ENCODE measurements around the gene TNFRSF14.

Gene TNFRSF14

GRCh38 chr1:2554621-2555387, 1.4 kb upstream of the TNFRSF14 start:
- Histone ChIP-seq H3K4me1 (ENCODE audit: control insufficient read depth, insufficient read depth, low read length) (peaks cover 37% of the 10 kb centered on the region), H3K9ac (ENCODE audit: low read length in 2 of 2) (no peak overlapping the region), H3K4me3 (ENCODE audit: low read length in 2 of 2) (no peak overlapping the region), H3K9me3 (ENCODE audit: control insufficient read depth in 2 of 2, low read length in 2 of 2) (no peaks in the 10 kb centered on the region), H3K27me3 (ENCODE audit: control insufficient read depth in 1 of 2, insufficient read depth in 2 of 2, low read length in 2 of 2) (no peaks in the 10 kb centered on the region), H3K36me3 (ENCODE audit: control insufficient read depth in 2 of 2, insufficient read depth in 2 of 2, low read length in 2 of 2) (peaks cover 0 to 2% of the 10 kb centered on the region in 2 donors), H3K27ac (ENCODE audit: low read length) (no peak overlapping the region)

GRCh38 chr1:2555634-2556276, 416 bp upstream of the TNFRSF14 start:
- H3K4me3 ChIP-seq (ENCODE audit: low read length in 2 of 2): peak overlapping the region; percentile 82 to 90
- H3K27me3 ChIP-seq (ENCODE audit: control insufficient read depth in 1 of 2, insufficient read depth in 2 of 2, low read length in 2 of 2): no peaks in the 10 kb centered on the region
- H3K27ac ChIP-seq (ENCODE audit: low read length): peak overlapping the region; percentile 81
- H3K9me3 ChIP-seq (ENCODE audit: control insufficient read depth in 2 of 2, low read length in 2 of 2): no peaks in the 10 kb centered on the region
- peaks cover 0 to 4% of the 10 kb centered on the region in 2 donors for H3K36me3 ChIP-seq (ENCODE audit: control insufficient read depth in 2 of 2, insufficient read depth in 2 of 2, low read length in 2 of 2)
- peaks cover 37% of the 10 kb centered on the region for H3K4me1 ChIP-seq (ENCODE audit: control insufficient read depth, insufficient read depth, low read length)
- peak overlapping the region; percentile 75 to 90 for H3K9ac ChIP-seq (ENCODE audit: low read length in 2 of 2)

- peak overlapping the region; percentile 81 for H3K27ac ChIP-seq (ENCODE audit: low read length)
- peaks cover 0 to 7% of the 10 kb centered on the region in 2 donors for H3K36me3 ChIP-seq (ENCODE audit: control insufficient read depth in 2 of 2, insufficient read depth in 2 of 2, low read length in 2 of 2)
- peak overlapping the region; percentile 82 to 90 for H3K4me3 ChIP-seq (ENCODE audit: low read length in 2 of 2)
- peak overlapping the region; percentile 75 to 90 for H3K9ac ChIP-seq (ENCODE audit: low read length in 2 of 2)
- H3K4me1 ChIP-seq (ENCODE audit: control insufficient read depth, insufficient read depth, low read length): peaks cover 37% of the 10 kb centered on the region
- no peaks in the 10 kb centered on the region for H3K27me3 ChIP-seq (ENCODE audit: control insufficient read depth in 1 of 2, insufficient read depth in 2 of 2, low read length in 2 of 2)
- no peaks in the 10 kb centered on the region for H3K9me3 ChIP-seq (ENCODE audit: control insufficient read depth in 2 of 2, low read length in 2 of 2)
Measured at GRCh38 chr1:2556678-2557481, 709 bp downstream of the TNFRSF14 start.

- Histone ChIP-seq H3K4me3 (ENCODE audit: low read length in 2 of 2) (peak overlapping the region in 1 of 2 donors; percentile 90), H3K36me3 (ENCODE audit: control insufficient read depth in 2 of 2, insufficient read depth in 2 of 2, low read length in 2 of 2) (peaks cover 0 to 7% of the 10 kb centered on the region in 2 donors), H3K9me3 (ENCODE audit: control insufficient read depth in 2 of 2, low read length in 2 of 2) (no peaks in the 10 kb centered on the region), H3K27ac (ENCODE audit: low read length) (no peak overlapping the region), H3K27me3 (ENCODE audit: control insufficient read depth in 1 of 2, insufficient read depth in 2 of 2, low read length in 2 of 2) (no peaks in the 10 kb centered on the region), H3K9ac (ENCODE audit: low read length in 2 of 2) (peak overlapping the region; percentile 75 to 90), H3K4me1 (ENCODE audit: control insufficient read depth, insufficient read depth, low read length) (peaks cover 37% of the 10 kb centered on the region)
Measured at GRCh38 chr1:2557482-2558400, 1.6 kb downstream of the TNFRSF14 start.

- Histone ChIP-seq H3K9ac (ENCODE audit: low read length in 2 of 2) (no peak overlapping the region), H3K27me3 (ENCODE audit: control insufficient read depth in 1 of 2, insufficient read depth in 2 of 2, low read length in 2 of 2) (no peaks in the 10 kb centered on the region), H3K9me3 (ENCODE audit: control insufficient read depth in 2 of 2, low read length in 2 of 2) (no peaks in the 10 kb centered on the region), H3K4me3 (ENCODE audit: low read length in 2 of 2) (no peak overlapping the region), H3K27ac (ENCODE audit: low read length) (no peak overlapping the region), H3K4me1 (ENCODE audit: control insufficient read depth, insufficient read depth, low read length) (peaks cover 37% of the 10 kb centered on the region), H3K36me3 (ENCODE audit: control insufficient read depth in 2 of 2, insufficient read depth in 2 of 2, low read length in 2 of 2) (peaks cover 0 to 7% of the 10 kb centered on the region in 2 donors)
Measured at GRCh38 chr1:2558420-2558819, 2.2 kb downstream of the TNFRSF14 start.

GRCh38 chr1:2558861-2559260, 2.7 kb downstream of the TNFRSF14 start:
- Histone ChIP-seq H3K9ac (ENCODE audit: low read length in 2 of 2) (no peak overlapping the region), H3K4me3 (ENCODE audit: low read length in 2 of 2) (no peak overlapping the region), H3K36me3 (ENCODE audit: control insufficient read depth in 2 of 2, insufficient read depth in 2 of 2, low read length in 2 of 2) (peaks cover 0 to 7% of the 10 kb centered on the region in 2 donors), H3K9me3 (ENCODE audit: control insufficient read depth in 2 of 2, low read length in 2 of 2) (no peaks in the 10 kb centered on the region), H3K4me1 (ENCODE audit: control insufficient read depth, insufficient read depth, low read length) (peaks cover 37% of the 10 kb centered on the region), H3K27me3 (ENCODE audit: control insufficient read depth in 1 of 2, insufficient read depth in 2 of 2, low read length in 2 of 2) (no peaks in the 10 kb centered on the region), H3K27ac (ENCODE audit: low read length) (no peak overlapping the region)

- Histone ChIP-seq H3K27me3 (ENCODE audit: control insufficient read depth in 1 of 2, insufficient read depth in 2 of 2, low read length in 2 of 2) (no peaks in the 10 kb centered on the region), H3K4me1 (ENCODE audit: control insufficient read depth, insufficient read depth, low read length) (peaks cover 36% of the 10 kb centered on the region), H3K9me3 (ENCODE audit: control insufficient read depth in 2 of 2, low read length in 2 of 2) (no peaks in the 10 kb centered on the region), H3K36me3 (ENCODE audit: control insufficient read depth in 2 of 2, insufficient read depth in 2 of 2, low read length in 2 of 2) (peaks cover 0 to 7% of the 10 kb centered on the region in 2 donors), H3K27ac (ENCODE audit: low read length) (no peak overlapping the region), H3K9ac (ENCODE audit: low read length in 2 of 2) (no peak overlapping the region), H3K4me3 (ENCODE audit: low read length in 2 of 2) (no peak overlapping the region)
Measured at GRCh38 chr1:2559509-2560298, 3.5 kb downstream of the TNFRSF14 start.

GRCh38 chr1:2560299-2561073, 4.3 kb downstream of the TNFRSF14 start:
- no peak overlapping the region for H3K4me3 ChIP-seq (ENCODE audit: low read length in 2 of 2)
- peaks cover 0 to 7% of the 10 kb centered on the region in 2 donors for H3K36me3 ChIP-seq (ENCODE audit: control insufficient read depth in 2 of 2, insufficient read depth in 2 of 2, low read length in 2 of 2)
- H3K9ac ChIP-seq (ENCODE audit: low read length in 2 of 2): no peak overlapping the region
- H3K9me3 ChIP-seq (ENCODE audit: control insufficient read depth in 2 of 2, low read length in 2 of 2): no peaks in the 10 kb centered on the region
- no peak overlapping the region for H3K27ac ChIP-seq (ENCODE audit: low read length)
- peaks cover 0 to 5% of the 10 kb centered on the region in 2 donors for H3K27me3 ChIP-seq (ENCODE audit: control insufficient read depth in 1 of 2, insufficient read depth in 2 of 2, low read length in 2 of 2)
- H3K4me1 ChIP-seq (ENCODE audit: control insufficient read depth, insufficient read depth, low read length): peaks cover 28% of the 10 kb centered on the region

GRCh38 chr1:2561446-2561845, 5.3 kb downstream of the TNFRSF14 start:
- Histone ChIP-seq H3K9ac (ENCODE audit: low read length in 2 of 2) (no peak overlapping the region), H3K27ac (ENCODE audit: low read length) (no peak overlapping the region), H3K4me1 (ENCODE audit: control insufficient read depth, insufficient read depth, low read length) (peaks cover 19% of the 10 kb centered on the region), H3K4me3 (ENCODE audit: low read length in 2 of 2) (no peak overlapping the region), H3K9me3 (ENCODE audit: control insufficient read depth in 2 of 2, low read length in 2 of 2) (no peaks in the 10 kb centered on the region), H3K36me3 (ENCODE audit: control insufficient read depth in 2 of 2, insufficient read depth in 2 of 2, low read length in 2 of 2) (peaks cover 0 to 7% of the 10 kb centered on the region in 2 donors), H3K27me3 (ENCODE audit: control insufficient read depth in 1 of 2, insufficient read depth in 2 of 2, low read length in 2 of 2) (peaks cover 0 to 6% of the 10 kb centered on the region in 2 donors)
